ENCODE data around the gene ZNF276. TPM values are rescaled to one million over a fixed set of nuclear protein-coding genes. Genes with fewer than 3 reads are reported as not detected.
A peak's percentile ranks its signal among the peaks of the same experiment; 100 is the strongest.

Gene ZNF276
- total and polyA plus RNA-seq, 4 donors, result 3.3 to 47.7 (median 27.0) TPM

DNA sequence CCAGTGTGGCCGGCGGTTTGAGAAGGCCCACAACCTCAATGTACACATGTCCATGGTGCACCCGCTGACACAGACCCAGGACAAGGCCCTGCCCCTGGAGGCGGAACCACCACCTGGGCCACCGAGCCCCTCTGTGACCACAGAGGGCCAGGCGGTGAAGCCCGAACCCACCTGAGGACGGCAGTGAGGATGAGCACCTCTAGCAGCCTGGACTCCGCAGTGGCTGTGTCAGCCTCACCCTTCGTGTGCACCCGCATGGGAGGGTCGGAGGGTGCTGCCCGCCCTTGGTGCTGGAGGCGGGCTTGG is 16.7 kb downstream of the ZNF276 start:
- Histone ChIP-seq H3K4me1 (ENCODE audit: control insufficient read depth in 1 of 2, insufficient read depth in 2 of 2, low read length in 2 of 2) (no peaks in the 10 kb centered on the region), H3K27ac (ENCODE audit: low read depth in 1 of 2, low read length in 2 of 2) (no peak overlapping the region), H3K27me3 (ENCODE audit: control insufficient read depth in 1 of 2, insufficient read depth in 2 of 2, low read length in 1 of 2) (no peaks in the 10 kb centered on the region), H3K36me3 (ENCODE audit: control insufficient read depth in 1 of 2, insufficient read depth in 2 of 2, low read length in 1 of 2) (peaks cover 0 to 16% of the 10 kb centered on the region in 2 donors), H3K9me3 (ENCODE audit: control insufficient read depth, low read length) (no peaks in the 10 kb centered on the region), H3K4me3 (ENCODE audit: low read length in 2 of 2) (no peak overlapping the region)
- WGBS, 2 donors, result 90 to 93% methylated on average over 14 of the region's 14 CpGs
- intact Hi-C loops (cut with DNase I), result loop anchor here in 1 of 2 donors (10.0 kb wide), 1 partner anchor 47 kb away; no protein-coding TSS in a partner anchor
- ATAC-seq (ENCODE audit: low FRiP score) (no peak), DNase-seq (no peak)

DNA sequence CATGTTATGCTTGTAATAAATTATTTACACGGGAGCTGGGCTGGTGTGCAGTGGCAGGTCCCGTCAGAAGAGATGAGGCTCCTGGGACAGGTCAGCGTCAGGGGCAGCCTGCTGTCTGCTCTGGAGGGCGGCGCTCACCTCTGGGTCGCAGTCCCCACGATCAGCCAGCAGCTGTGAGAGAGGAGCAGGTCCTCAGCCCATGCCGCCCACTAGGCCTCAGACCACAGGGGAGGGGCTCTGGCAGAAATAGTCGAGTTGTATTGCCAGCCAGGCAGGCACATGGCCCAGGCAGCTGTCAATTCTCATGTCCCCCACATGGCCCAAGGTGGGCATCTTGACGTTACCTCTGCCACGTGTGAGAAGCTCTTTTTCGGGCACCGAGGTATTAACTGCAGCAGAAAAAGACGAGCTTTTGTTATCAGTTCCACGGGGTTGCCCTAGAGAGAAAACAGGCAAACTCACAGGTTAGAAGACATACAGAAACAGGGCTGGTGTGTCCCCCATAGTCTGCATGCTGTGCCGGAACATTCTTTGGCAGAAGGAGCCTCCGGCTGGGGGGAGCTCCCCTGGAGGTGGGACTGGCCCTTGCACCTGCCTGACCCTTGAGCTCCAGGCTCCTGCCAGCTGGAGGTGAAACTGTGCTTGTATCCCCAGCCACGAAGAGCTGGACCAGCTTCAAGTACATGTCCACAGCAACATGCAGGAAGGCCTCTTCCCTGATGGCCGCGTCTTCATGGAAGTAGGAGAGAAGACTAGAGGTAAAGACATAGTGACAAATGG is 17.4 kb downstream of the ZNF276 start:
- H3K36me3 ChIP-seq (ENCODE audit: control insufficient read depth in 1 of 2, insufficient read depth in 2 of 2, low read length in 1 of 2), result peaks cover 0 to 12% of the 10 kb centered on the region in 2 donors
- whole genome bisulfite sequencing, 2 donors, result 74% methylated on average over 20 of the region's 20 CpGs
- no peaks in the 10 kb centered on the region for H3K27me3 ChIP-seq (ENCODE audit: control insufficient read depth in 1 of 2, insufficient read depth in 2 of 2, low read length in 1 of 2)
- DNase-seq (no peak), ATAC-seq (ENCODE audit: low FRiP score) (no peak)
- H3K27ac ChIP-seq (ENCODE audit: low read depth in 1 of 2, low read length in 2 of 2), result no peak overlapping the region
- H3K9me3 ChIP-seq (ENCODE audit: control insufficient read depth, low read length), result no peaks in the 10 kb centered on the region
- no peaks in the 10 kb centered on the region for H3K4me1 ChIP-seq (ENCODE audit: control insufficient read depth in 1 of 2, insufficient read depth in 2 of 2, low read length in 2 of 2)
- intact Hi-C loops (cut with DNase I), result loop anchor here in 1 of 2 donors (10.0 kb wide), 1 partner anchor 46 kb away; no protein-coding TSS in a partner anchor
- H3K4me3 ChIP-seq (ENCODE audit: low read length in 2 of 2), result no peak overlapping the region

DNA sequence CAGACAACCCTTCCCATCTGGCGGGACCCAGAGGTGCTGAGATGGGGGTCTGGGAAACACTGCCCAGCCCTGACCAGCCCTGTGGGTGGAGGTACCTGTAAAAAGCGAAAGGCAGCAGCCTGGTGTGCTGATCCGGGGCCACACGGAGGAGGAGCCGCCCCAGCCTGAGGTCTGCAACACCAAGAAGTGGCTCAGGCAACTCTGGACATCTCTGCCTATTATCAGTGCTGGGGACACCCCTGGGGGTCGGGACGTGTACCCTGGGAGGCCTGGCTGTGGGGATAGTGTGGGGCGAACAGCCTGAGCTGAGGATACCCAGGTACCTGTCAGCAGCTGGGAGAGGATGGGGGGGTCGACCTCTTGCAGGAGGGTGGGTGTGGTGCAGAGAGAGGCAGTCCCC is 18.0 kb downstream of the ZNF276 start:
- no peak for DNase-seq

DNA sequence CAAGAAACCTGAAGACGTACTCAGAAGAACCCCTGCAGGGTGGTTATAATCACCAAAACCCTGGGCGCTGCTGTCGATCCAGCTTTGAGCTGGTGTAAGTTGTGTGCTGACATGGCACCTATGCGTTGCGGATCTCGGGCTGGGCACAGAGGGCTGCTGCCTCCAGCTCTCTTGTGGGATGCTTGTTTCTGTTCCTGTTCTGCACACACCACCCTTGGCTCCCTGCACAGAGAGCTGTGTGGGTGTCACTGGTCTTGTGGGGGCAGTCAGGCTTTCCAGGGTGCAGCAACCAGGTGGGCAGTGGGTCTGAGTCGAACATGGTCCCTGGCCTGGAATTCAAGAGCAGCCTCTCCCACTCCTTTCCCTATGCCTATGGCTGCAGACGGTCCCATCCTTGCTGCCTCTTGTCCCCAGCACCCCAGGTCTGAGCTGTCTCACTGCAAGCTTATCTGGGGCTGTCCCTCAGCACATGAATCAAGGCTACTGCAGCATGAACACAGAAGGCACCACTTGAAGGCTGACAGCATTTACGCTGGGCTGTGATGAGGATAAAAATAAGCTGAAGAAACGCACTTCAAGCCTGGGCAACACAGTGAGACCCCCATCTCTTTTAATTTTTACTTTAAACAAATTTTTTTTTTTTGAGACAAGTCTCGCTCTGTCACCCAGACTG is 20.1 kb downstream of the ZNF276 start:
- Histone ChIP-seq H3K36me3 (ENCODE audit: control insufficient read depth in 1 of 2, insufficient read depth in 2 of 2, low read length in 1 of 2) (peaks cover 0 to 8% of the 10 kb centered on the region in 2 donors), H3K4me3 (ENCODE audit: low read length in 2 of 2) (no peak overlapping the region), H3K27me3 (ENCODE audit: control insufficient read depth in 1 of 2, insufficient read depth in 2 of 2, low read length in 1 of 2) (no peaks in the 10 kb centered on the region), H3K27ac (ENCODE audit: low read depth in 1 of 2, low read length in 2 of 2) (no peak overlapping the region), H3K9me3 (ENCODE audit: control insufficient read depth, low read length) (no peaks in the 10 kb centered on the region), H3K4me1 (ENCODE audit: control insufficient read depth in 1 of 2, insufficient read depth in 2 of 2, low read length in 2 of 2) (no peaks in the 10 kb centered on the region)
- WGBS, 2 donors, result 81% methylated on average over 11 of the region's 11 CpGs
- intact Hi-C loops (cut with DNase I), result no loop called here
- DNase-seq (no peak), ATAC-seq (ENCODE audit: low FRiP score) (no peak)

More for the DNA sequence above, 18.0 kb downstream of the ZNF276 start:
- Histone ChIP-seq H3K27ac (ENCODE audit: low read depth in 1 of 2, low read length in 2 of 2) (no peak overlapping the region), H3K27me3 (ENCODE audit: control insufficient read depth in 1 of 2, insufficient read depth in 2 of 2, low read length in 1 of 2) (no peaks in the 10 kb centered on the region), H3K4me1 (ENCODE audit: control insufficient read depth in 1 of 2, insufficient read depth in 2 of 2, low read length in 2 of 2) (no peaks in the 10 kb centered on the region), H3K4me3 (ENCODE audit: low read length in 2 of 2) (no peak overlapping the region), H3K9me3 (ENCODE audit: control insufficient read depth, low read length) (no peaks in the 10 kb centered on the region), H3K36me3 (ENCODE audit: control insufficient read depth in 1 of 2, insufficient read depth in 2 of 2, low read length in 1 of 2) (peaks cover 0 to 9% of the 10 kb centered on the region in 2 donors)
- WGBS, 2 donors, result 87 to 95% methylated on average over 9 of the region's 9 CpGs
- intact Hi-C loops (cut with DNase I), result loop anchor here in 1 of 2 donors (10.0 kb wide), 1 partner anchor 45 kb away; no protein-coding TSS in a partner anchor
- peak; percentile 26 for ATAC-seq (ENCODE audit: low FRiP score)

- no peak for ATAC-seq (ENCODE audit: low FRiP score)
- Histone ChIP-seq H3K27ac (ENCODE audit: low read depth in 1 of 2, low read length in 2 of 2) (no peak overlapping the region), H3K4me3 (ENCODE audit: low read length in 2 of 2) (no peak overlapping the region), H3K9me3 (ENCODE audit: control insufficient read depth, low read length) (no peaks in the 10 kb centered on the region), H3K36me3 (ENCODE audit: control insufficient read depth in 1 of 2, insufficient read depth in 2 of 2, low read length in 1 of 2) (peaks cover 0 to 7% of the 10 kb centered on the region in 2 donors), H3K4me1 (ENCODE audit: control insufficient read depth in 1 of 2, insufficient read depth in 2 of 2, low read length in 2 of 2) (no peaks in the 10 kb centered on the region), H3K27me3 (ENCODE audit: control insufficient read depth in 1 of 2, insufficient read depth in 2 of 2, low read length in 1 of 2) (no peaks in the 10 kb centered on the region)
- WGBS, 2 donors, result 60 to 68% methylated on average over 4 of the region's 4 CpGs
- DNase-seq, result no peak
- intact Hi-C loops (cut with DNase I), result no loop called here
These were observed 21.6 kb downstream of the ZNF276 start for GRCh38 chr16:89742948-89743347.

GRCh38 chr16:89744813-89745212 is 23.5 kb downstream of the ZNF276 start:
- WGBS, 2 donors, result 91 to 94% methylated on average over 16 of the region's 16 CpGs
- ATAC-seq (ENCODE audit: low FRiP score), result no peak
- no peak for DNase-seq
- Histone ChIP-seq H3K36me3 (ENCODE audit: control insufficient read depth in 1 of 2, insufficient read depth in 2 of 2, low read length in 1 of 2) (peaks cover 0 to 1% of the 10 kb centered on the region in 2 donors), H3K4me1 (ENCODE audit: control insufficient read depth in 1 of 2, insufficient read depth in 2 of 2, low read length in 2 of 2) (no peaks in the 10 kb centered on the region), H3K9me3 (ENCODE audit: control insufficient read depth, low read length) (no peaks in the 10 kb centered on the region), H3K27ac (ENCODE audit: low read depth in 1 of 2, low read length in 2 of 2) (no peak overlapping the region), H3K4me3 (ENCODE audit: low read length in 2 of 2) (no peak overlapping the region), H3K27me3 (ENCODE audit: control insufficient read depth in 1 of 2, insufficient read depth in 2 of 2, low read length in 1 of 2) (no peaks in the 10 kb centered on the region)
- intact Hi-C loops (cut with DNase I), result no loop called here

- ATAC-seq (ENCODE audit: low FRiP score), result no peak
- Histone ChIP-seq H3K4me1 (ENCODE audit: control insufficient read depth in 1 of 2, insufficient read depth in 2 of 2, low read length in 2 of 2) (no peaks in the 10 kb centered on the region), H3K4me3 (ENCODE audit: low read length in 2 of 2) (no peak overlapping the region)
These were observed 24.7 kb downstream of the ZNF276 start for GRCh38 chr16:89746043-89746442.

DNA sequence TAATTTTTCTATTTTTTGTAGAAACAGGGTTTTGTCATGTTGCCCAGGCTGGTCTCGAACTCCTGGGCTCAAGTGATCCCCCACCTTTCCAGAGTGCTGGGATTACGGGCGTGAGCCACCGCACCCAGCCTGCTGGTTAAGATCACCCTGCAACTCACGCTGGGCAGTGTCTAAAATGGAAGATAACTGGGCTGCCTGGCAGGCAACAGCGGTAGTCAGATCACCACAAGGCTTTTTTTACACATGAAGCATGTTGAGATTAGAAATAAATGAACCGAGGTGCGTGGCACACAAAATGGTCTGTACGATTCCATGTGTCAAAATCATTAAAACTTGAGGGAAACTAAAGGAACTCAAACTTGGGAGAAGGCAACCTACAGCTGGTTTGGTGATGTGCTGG is 26.7 kb downstream of the ZNF276 start:
- intact Hi-C loops (cut with DNase I), result no loop called here
- Histone ChIP-seq H3K4me1 (ENCODE audit: control insufficient read depth in 1 of 2, insufficient read depth in 2 of 2, low read length in 2 of 2) (no peaks in the 10 kb centered on the region), H3K27ac (ENCODE audit: low read depth in 1 of 2, low read length in 2 of 2) (no peak overlapping the region), H3K36me3 (ENCODE audit: control insufficient read depth in 1 of 2, insufficient read depth in 2 of 2, low read length in 1 of 2) (no peaks in the 10 kb centered on the region), H3K27me3 (ENCODE audit: control insufficient read depth in 1 of 2, insufficient read depth in 2 of 2, low read length in 1 of 2) (no peaks in the 10 kb centered on the region), H3K4me3 (ENCODE audit: low read length in 2 of 2) (no peak overlapping the region), H3K9me3 (ENCODE audit: control insufficient read depth, low read length) (no peaks in the 10 kb centered on the region)
- WGBS, 2 donors, result 96 to 97% methylated on average over 9 of the region's 9 CpGs
- no peak for ATAC-seq (ENCODE audit: low FRiP score)
- DNase-seq, result no peak

More at GRCh38 chr16:89746043-89746442, 24.7 kb downstream of the ZNF276 start:
- Histone ChIP-seq H3K27ac (ENCODE audit: low read depth in 1 of 2, low read length in 2 of 2) (no peak overlapping the region), H3K36me3 (ENCODE audit: control insufficient read depth in 1 of 2, insufficient read depth in 2 of 2, low read length in 1 of 2) (no peaks in the 10 kb centered on the region), H3K27me3 (ENCODE audit: control insufficient read depth in 1 of 2, insufficient read depth in 2 of 2, low read length in 1 of 2) (no peaks in the 10 kb centered on the region), H3K9me3 (ENCODE audit: control insufficient read depth, low read length) (no peaks in the 10 kb centered on the region)
- no peak for DNase-seq
- WGBS, 2 donors, result 89 to 90% methylated on average over 14 to 15 of the region's 15 CpGs
- intact Hi-C loops (cut with DNase I), result no loop called here

- 96 to 97% methylated on average over 11 of the region's 11 CpGs for WGBS, 2 donors
These were observed 27.6 kb downstream of the ZNF276 start for GRCh38 chr16:89748921-89749320.

More at GRCh38 chr16:89748921-89749320, 27.6 kb downstream of the ZNF276 start:
- no peak overlapping the region for H3K27ac ChIP-seq (ENCODE audit: low read depth in 1 of 2, low read length in 2 of 2)
- no peaks in the 10 kb centered on the region for H3K36me3 ChIP-seq (ENCODE audit: control insufficient read depth in 1 of 2, insufficient read depth in 2 of 2, low read length in 1 of 2)
- intact Hi-C loops (cut with DNase I), result no loop called here
- no peak overlapping the region for H3K4me3 ChIP-seq (ENCODE audit: low read length in 2 of 2)
- H3K27me3 ChIP-seq (ENCODE audit: control insufficient read depth in 1 of 2, insufficient read depth in 2 of 2, low read length in 1 of 2), result no peaks in the 10 kb centered on the region
- ATAC-seq (ENCODE audit: low FRiP score) (no peak), DNase-seq (no peak)
- no peaks in the 10 kb centered on the region for H3K4me1 ChIP-seq (ENCODE audit: control insufficient read depth in 1 of 2, insufficient read depth in 2 of 2, low read length in 2 of 2)
- H3K9me3 ChIP-seq (ENCODE audit: control insufficient read depth, low read length), result no peaks in the 10 kb centered on the region
